ENCODE measurements around the gene NACC2. TPM values are rescaled to one million over a fixed set of nuclear protein-coding genes. Genes with fewer than 3 reads are reported as not detected.
"Not testable (repeated sequence)": the region's sequence is repeated elsewhere in the genome, so short reads cannot be mapped to it uniquely, and the experiment has no call there.

Gene NACC2
- total RNA-seq, 5 donors from 2014 or later (not counting 1 experiment from before 2014, with no cell fraction given): 4.2 to 11.7 (median 11.3) TPM

GRCh38 chr9:136062657-136063439 is 32.2 kb downstream of the NACC2 start:
- Histone ChIP-seq H3K36me3 (ENCODE audit: control insufficient read depth in 2 of 2, extremely low read depth in 1 of 2, insufficient read depth in 1 of 2, low read length in 1 of 2) (peaks cover 0 to 4% of the 10 kb centered on the region in 2 donors), H3K9me3 (no peaks in the 10 kb centered on the region), H3K27me3 (replicated peaks in 1 of 2; ENCODE audit: control insufficient read depth in 2 of 2, extremely low read depth in 1 of 2, insufficient read depth in 2 of 2, low read length in 1 of 2) (peaks cover 0 to 21% of the 10 kb centered on the region in 2 experiments), H3K27ac (ENCODE audit: low read length) (no peak overlapping the region), H3K4me3 (ENCODE audit: control insufficient read depth in 1 of 2, extremely low read depth in 1 of 2, low read length in 1 of 2) (no peak overlapping the region), H3K4me1 (ENCODE audit: control insufficient read depth in 1 of 2, extremely low read depth in 1 of 2, insufficient read depth in 2 of 2, low read length in 2 of 2) (no peaks in the 10 kb centered on the region)
- Mint-ChIP-seq H3K27ac (no peak overlapping the region), H3K4me3 (no peak overlapping the region), H3K9me3 (no peaks in the 10 kb centered on the region), H3K36me3 (peaks cover 30% of the 10 kb centered on the region), H3K4me1 (peaks cover 2 to 9% (median 6%) of the 10 kb centered on the region in 3 donors), H3K27me3 (no peaks in the 10 kb centered on the region)
- POLR2A ChIA-PET: no interaction called here
- CTCF ChIA-PET: no interaction called here
- 91% methylated on average over 13 of the region's 22 CpGs for WGBS (ENCODE audit: insufficient coverage)
- no peak for ATAC-seq (replicated peaks in 1 of 4)
- DNase-seq: peak in 1 of 35 experiments; percentile 12

- H3K9me3 Mint-ChIP-seq; H3K27ac ChIP-seq (ENCODE audit: low read length); H3K9me3 ChIP-seq; POLR2A ChIA-PET; ATAC-seq (replicated peaks in 1 of 4); H3K27me3 Mint-ChIP-seq; H3K27ac Mint-ChIP-seq; DNase-seq; H3K36me3 ChIP-seq (ENCODE audit: control insufficient read depth in 2 of 2, extremely low read depth in 1 of 2, insufficient read depth in 1 of 2, low read length in 1 of 2); H3K4me3 ChIP-seq (ENCODE audit: control insufficient read depth in 1 of 2, extremely low read depth in 1 of 2, low read length in 1 of 2); H3K4me1 ChIP-seq (ENCODE audit: control insufficient read depth in 1 of 2, extremely low read depth in 1 of 2, insufficient read depth in 2 of 2, low read length in 2 of 2); CTCF ChIA-PET; H3K4me3 Mint-ChIP-seq: not testable (repeated sequence)
- 87% methylated on average over 5 of the region's 8 CpGs for WGBS (ENCODE audit: insufficient coverage)
- peaks cover 0 to 30% of the 10 kb centered on the region in 2 experiments for H3K27me3 ChIP-seq (replicated peaks in 1 of 2; ENCODE audit: control insufficient read depth in 2 of 2, extremely low read depth in 1 of 2, insufficient read depth in 2 of 2, low read length in 1 of 2)
- H3K36me3 Mint-ChIP-seq: peaks cover 31% of the 10 kb centered on the region
- peaks cover 6 to 15% (median 6%) of the 10 kb centered on the region in 3 donors for H3K4me1 Mint-ChIP-seq
Measured at GRCh38 chr9:136061916-136062315, 33.2 kb downstream of the NACC2 start.

GRCh38 chr9:136061405-136061804 is 33.7 kb downstream of the NACC2 start:
- Mint-ChIP-seq H3K9me3 (no peaks in the 10 kb centered on the region), H3K4me1 (peaks cover 6 to 13% (median 6%) of the 10 kb centered on the region in 3 donors), H3K4me3 (no peak overlapping the region), H3K36me3 (peaks cover 28% of the 10 kb centered on the region), H3K27me3 (peaks cover 0 to 4% of the 10 kb centered on the region in 2 donors), H3K27ac (no peak overlapping the region)
- Histone ChIP-seq H3K27ac (ENCODE audit: low read length) (no peak overlapping the region), H3K36me3 (ENCODE audit: control insufficient read depth in 2 of 2, extremely low read depth in 1 of 2, insufficient read depth in 1 of 2, low read length in 1 of 2) (peaks cover 0 to 4% of the 10 kb centered on the region in 2 donors), H3K4me3 (ENCODE audit: control insufficient read depth in 1 of 2, extremely low read depth in 1 of 2, low read length in 1 of 2) (no peak overlapping the region), H3K4me1 (ENCODE audit: control insufficient read depth in 1 of 2, extremely low read depth in 1 of 2, insufficient read depth in 2 of 2, low read length in 2 of 2) (peaks cover 0 to 9% of the 10 kb centered on the region in 2 experiments), H3K27me3 (replicated peaks in 1 of 2; ENCODE audit: control insufficient read depth in 2 of 2, extremely low read depth in 1 of 2, insufficient read depth in 2 of 2, low read length in 1 of 2) (peaks cover 0 to 35% of the 10 kb centered on the region in 2 experiments), H3K9me3 (no peaks in the 10 kb centered on the region)
- ChIA-PET CTCF (no interaction called here), POLR2A (no interaction called here)
- WGBS (ENCODE audit: insufficient coverage): 93% methylated on average over 10 of the region's 11 CpGs
- ATAC-seq (replicated peaks in 1 of 4) (no peak), DNase-seq (peak in 1 of 35 experiments; percentile 4)

- H3K9me3 Mint-ChIP-seq: no peaks in the 10 kb centered on the region
- no peak overlapping the region for H3K4me3 Mint-ChIP-seq
- peaks cover 25% of the 10 kb centered on the region for H3K36me3 Mint-ChIP-seq
- Histone ChIP-seq H3K36me3 (ENCODE audit: control insufficient read depth in 2 of 2, extremely low read depth in 1 of 2, insufficient read depth in 1 of 2, low read length in 1 of 2) (peaks cover 0 to 4% of the 10 kb centered on the region in 2 donors), H3K4me3 (ENCODE audit: control insufficient read depth in 1 of 2, extremely low read depth in 1 of 2, low read length in 1 of 2) (no peak overlapping the region), H3K27me3 (replicated peaks in 1 of 2; ENCODE audit: control insufficient read depth in 2 of 2, extremely low read depth in 1 of 2, insufficient read depth in 2 of 2, low read length in 1 of 2) (peaks cover 0 to 41% of the 10 kb centered on the region in 2 experiments), H3K9me3 (no peaks in the 10 kb centered on the region), H3K27ac (ENCODE audit: low read length) (no peak overlapping the region), H3K4me1 (ENCODE audit: control insufficient read depth in 1 of 2, extremely low read depth in 1 of 2, insufficient read depth in 2 of 2, low read length in 2 of 2) (peaks cover 0 to 15% of the 10 kb centered on the region in 2 experiments)
- peak in 1 of 35 experiments; percentile 19 for DNase-seq
- peaks cover 5 to 10% (median 6%) of the 10 kb centered on the region in 3 donors for H3K4me1 Mint-ChIP-seq
- ChIA-PET POLR2A (no interaction called here), CTCF (no interaction called here)
- H3K27ac Mint-ChIP-seq: no peak overlapping the region
- WGBS (ENCODE audit: insufficient coverage): 88% methylated on average over 11 of the region's 19 CpGs
- no peak for ATAC-seq (replicated peaks in 1 of 4)
- H3K27me3 Mint-ChIP-seq: peaks cover 0 to 4% of the 10 kb centered on the region in 2 donors
Measured at GRCh38 chr9:136060671-136061371, 34.3 kb downstream of the NACC2 start.

GRCh38 chr9:136059851-136060670 is 35.0 kb downstream of the NACC2 start:
- H3K27me3 Mint-ChIP-seq: peaks cover 0 to 8% of the 10 kb centered on the region in 2 donors
- Histone ChIP-seq H3K4me3 (ENCODE audit: control insufficient read depth in 1 of 2, extremely low read depth in 1 of 2, low read length in 1 of 2) (no peak overlapping the region), H3K27me3 (replicated peaks in 1 of 2; ENCODE audit: control insufficient read depth in 2 of 2, extremely low read depth in 1 of 2, insufficient read depth in 2 of 2, low read length in 1 of 2) (peaks cover 0 to 48% of the 10 kb centered on the region in 2 experiments), H3K27ac (ENCODE audit: low read length) (no peak overlapping the region), H3K4me1 (ENCODE audit: control insufficient read depth in 1 of 2, extremely low read depth in 1 of 2, insufficient read depth in 2 of 2, low read length in 2 of 2) (peaks cover 0 to 22% of the 10 kb centered on the region in 2 experiments), H3K9me3 (no peaks in the 10 kb centered on the region), H3K36me3 (ENCODE audit: control insufficient read depth in 2 of 2, extremely low read depth in 1 of 2, insufficient read depth in 1 of 2, low read length in 1 of 2) (peaks cover 0 to 4% of the 10 kb centered on the region in 2 donors)
- CTCF ChIA-PET: no interaction called here
- POLR2A ChIA-PET: no interaction called here
- no peak overlapping the region for H3K27ac Mint-ChIP-seq
- ATAC-seq (replicated peaks in 1 of 4) (no peak), DNase-seq (peak in 2 of 35 experiments; percentile 6 to 19)
- H3K36me3 Mint-ChIP-seq: peaks cover 25% of the 10 kb centered on the region
- peaks cover 6 to 16% (median 11%) of the 10 kb centered on the region in 3 donors for H3K4me1 Mint-ChIP-seq
- WGBS (ENCODE audit: insufficient coverage): 94% methylated on average over 13 of the region's 29 CpGs
- H3K9me3 Mint-ChIP-seq: no peaks in the 10 kb centered on the region
- H3K4me3 Mint-ChIP-seq: no peak overlapping the region

- Mint-ChIP-seq H3K27ac (no peak overlapping the region), H3K4me3 (no peak overlapping the region), H3K4me1 (peaks cover 6 to 20% (median 13%) of the 10 kb centered on the region in 3 donors), H3K36me3 (peaks cover 18% of the 10 kb centered on the region), H3K27me3 (peaks cover 0 to 14% of the 10 kb centered on the region in 2 donors), H3K9me3 (no peaks in the 10 kb centered on the region)
- CTCF ChIA-PET: no interaction called here
- peak in 1 of 35 experiments; percentile 8 for DNase-seq
- H3K36me3 ChIP-seq (ENCODE audit: control insufficient read depth in 2 of 2, extremely low read depth in 1 of 2, insufficient read depth in 1 of 2, low read length in 1 of 2): peaks cover 0 to 4% of the 10 kb centered on the region in 2 donors
- H3K27ac ChIP-seq (ENCODE audit: low read length): no peak overlapping the region
- ATAC-seq (replicated peaks in 1 of 4): no peak
- H3K9me3 ChIP-seq: no peaks in the 10 kb centered on the region
- H3K4me3 ChIP-seq (ENCODE audit: control insufficient read depth in 1 of 2, extremely low read depth in 1 of 2, low read length in 1 of 2): no peak overlapping the region
- H3K4me1 ChIP-seq (ENCODE audit: control insufficient read depth in 1 of 2, extremely low read depth in 1 of 2, insufficient read depth in 2 of 2, low read length in 2 of 2): peaks cover 0 to 24% of the 10 kb centered on the region in 2 experiments
- POLR2A ChIA-PET: no interaction called here
- H3K27me3 ChIP-seq (replicated peaks in 1 of 2; ENCODE audit: control insufficient read depth in 2 of 2, extremely low read depth in 1 of 2, insufficient read depth in 2 of 2, low read length in 1 of 2): peaks cover 0 to 55% of the 10 kb centered on the region in 2 experiments
- 93% methylated on average over 11 of the region's 20 CpGs for WGBS (ENCODE audit: insufficient coverage)
Measured at GRCh38 chr9:136059321-136059791, 35.7 kb downstream of the NACC2 start.

Data from T-cell (primary cell).